ENCODE data around the gene HGS. TPM values are rescaled to one million over a fixed set of nuclear protein-coding genes. Genes with fewer than 3 reads are reported as not detected.

Gene HGS
- polyA plus RNA-seq, 1 donor from 2014 or later, result 81.1 TPM

DNA sequence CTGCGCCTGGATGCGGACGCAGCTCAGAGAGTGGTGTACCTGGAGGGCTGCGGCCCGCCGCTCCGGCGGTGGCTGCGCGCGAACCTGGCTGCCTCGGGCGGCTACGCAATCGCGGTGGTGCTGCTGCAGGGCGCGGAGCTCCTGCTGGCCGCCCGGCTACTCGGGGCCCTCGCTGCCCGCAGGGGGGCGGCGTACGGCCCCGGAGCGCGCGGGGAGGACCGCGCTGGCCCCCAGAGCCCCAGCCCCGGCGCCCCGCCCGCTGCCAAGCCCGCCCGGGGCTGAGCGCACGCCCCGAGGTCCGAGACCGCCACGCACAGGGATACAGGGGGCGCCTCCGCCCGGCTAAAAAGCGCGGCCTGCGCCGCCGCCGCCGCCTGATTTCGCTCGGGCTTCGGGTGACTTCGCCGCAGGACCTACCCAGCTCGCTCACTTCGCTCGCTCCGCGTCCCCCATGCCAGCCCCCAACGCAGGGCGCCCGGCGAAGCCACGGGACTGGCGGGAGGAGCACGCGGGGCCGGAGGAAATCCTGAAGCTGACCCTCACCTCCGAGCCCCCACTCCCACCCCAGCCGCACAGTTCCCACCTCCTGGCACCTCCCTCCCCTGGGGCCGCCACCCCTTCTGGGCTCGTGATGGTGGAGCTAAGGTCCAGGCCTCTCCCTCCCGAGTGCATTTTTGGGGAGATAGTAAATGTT is 35.7 kb upstream of the HGS start:
- no peaks in the 10 kb centered on the region for H3K36me3 ChIP-seq (ENCODE audit: insufficient read depth, low read length)
- no peak overlapping the region for H3K4me3 ChIP-seq (ENCODE audit: low read length)
- no peaks in the 10 kb centered on the region for H3K9me2 ChIP-seq (ENCODE audit: insufficient read depth, low read length)
- no peak overlapping the region for H2AFZ ChIP-seq (ENCODE audit: low read depth, low read length)
- TF ChIP-seq SMC3 (conservative IDR thresholded peaks at IDR 0.05; ENCODE audit: poor library complexity) (no peak), POLR2AphosphoS5 (IDR thresholded peaks at IDR 0.05) (no peak), RAD21 (conservative IDR thresholded peaks at IDR 0.05) (no peak), EP300 (conservative IDR thresholded peaks at IDR 0.05; ENCODE audit: poor library complexity, severe bottlenecking) (no peak), MXI1 (conservative IDR thresholded peaks at IDR 0.05; ENCODE audit: poor library complexity, severe bottlenecking) (no peak), TAF1 (IDR thresholded peaks at IDR 0.05; ENCODE audit: low read depth) (no peak), EZH2 (IDR thresholded peaks at IDR 0.05; ENCODE audit: borderline replicate concordance, insufficient read depth, low read length, poor library complexity, severe bottlenecking) (no peak)
- TF ChIP-seq, protein P1, sequence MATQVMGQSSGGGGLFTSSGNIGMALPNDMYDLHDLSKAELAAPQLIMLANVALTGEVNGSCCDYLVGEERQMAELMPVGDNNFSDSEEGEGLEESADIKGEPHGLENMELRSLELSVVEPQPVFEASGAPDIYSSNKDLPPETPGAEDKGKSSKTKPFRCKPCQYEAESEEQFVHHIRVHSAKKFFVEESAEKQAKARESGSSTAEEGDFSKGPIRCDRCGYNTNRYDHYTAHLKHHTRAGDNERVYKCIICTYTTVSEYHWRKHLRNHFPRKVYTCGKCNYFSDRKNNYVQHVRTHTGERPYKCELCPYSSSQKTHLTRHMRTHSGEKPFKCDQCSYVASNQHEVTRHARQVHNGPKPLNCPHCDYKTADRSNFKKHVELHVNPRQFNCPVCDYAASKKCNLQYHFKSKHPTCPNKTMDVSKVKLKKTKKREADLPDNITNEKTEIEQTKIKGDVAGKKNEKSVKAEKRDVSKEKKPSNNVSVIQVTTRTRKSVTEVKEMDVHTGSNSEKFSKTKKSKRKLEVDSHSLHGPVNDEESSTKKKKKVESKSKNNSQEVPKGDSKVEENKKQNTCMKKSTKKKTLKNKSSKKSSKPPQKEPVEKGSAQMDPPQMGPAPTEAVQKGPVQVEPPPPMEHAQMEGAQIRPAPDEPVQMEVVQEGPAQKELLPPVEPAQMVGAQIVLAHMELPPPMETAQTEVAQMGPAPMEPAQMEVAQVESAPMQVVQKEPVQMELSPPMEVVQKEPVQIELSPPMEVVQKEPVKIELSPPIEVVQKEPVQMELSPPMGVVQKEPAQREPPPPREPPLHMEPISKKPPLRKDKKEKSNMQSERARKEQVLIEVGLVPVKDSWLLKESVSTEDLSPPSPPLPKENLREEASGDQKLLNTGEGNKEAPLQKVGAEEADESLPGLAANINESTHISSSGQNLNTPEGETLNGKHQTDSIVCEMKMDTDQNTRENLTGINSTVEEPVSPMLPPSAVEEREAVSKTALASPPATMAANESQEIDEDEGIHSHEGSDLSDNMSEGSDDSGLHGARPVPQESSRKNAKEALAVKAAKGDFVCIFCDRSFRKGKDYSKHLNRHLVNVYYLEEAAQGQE (IDR thresholded peaks at IDR 0.05; ENCODE audit: borderline replicate concordance), result no peak
- TF ChIP-seq, protein P2, sequence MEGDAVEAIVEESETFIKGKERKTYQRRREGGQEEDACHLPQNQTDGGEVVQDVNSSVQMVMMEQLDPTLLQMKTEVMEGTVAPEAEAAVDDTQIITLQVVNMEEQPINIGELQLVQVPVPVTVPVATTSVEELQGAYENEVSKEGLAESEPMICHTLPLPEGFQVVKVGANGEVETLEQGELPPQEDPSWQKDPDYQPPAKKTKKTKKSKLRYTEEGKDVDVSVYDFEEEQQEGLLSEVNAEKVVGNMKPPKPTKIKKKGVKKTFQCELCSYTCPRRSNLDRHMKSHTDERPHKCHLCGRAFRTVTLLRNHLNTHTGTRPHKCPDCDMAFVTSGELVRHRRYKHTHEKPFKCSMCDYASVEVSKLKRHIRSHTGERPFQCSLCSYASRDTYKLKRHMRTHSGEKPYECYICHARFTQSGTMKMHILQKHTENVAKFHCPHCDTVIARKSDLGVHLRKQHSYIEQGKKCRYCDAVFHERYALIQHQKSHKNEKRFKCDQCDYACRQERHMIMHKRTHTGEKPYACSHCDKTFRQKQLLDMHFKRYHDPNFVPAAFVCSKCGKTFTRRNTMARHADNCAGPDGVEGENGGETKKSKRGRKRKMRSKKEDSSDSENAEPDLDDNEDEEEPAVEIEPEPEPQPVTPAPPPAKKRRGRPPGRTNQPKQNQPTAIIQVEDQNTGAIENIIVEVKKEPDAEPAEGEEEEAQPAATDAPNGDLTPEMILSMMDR (IDR thresholded peaks at IDR 0.05; ENCODE audit: poor library complexity, severe bottlenecking), result no peak
- no peak overlapping the region for H3K4me2 ChIP-seq (ENCODE audit: low read length)
- no peaks in the 10 kb centered on the region for H4K20me1 ChIP-seq (ENCODE audit: insufficient read depth)
- H3K9ac ChIP-seq (ENCODE audit: low read length), result no peak overlapping the region
- peaks cover 7% of the 10 kb centered on the region for H3K9me3 ChIP-seq (ENCODE audit: low read length)
- H3K27me3 ChIP-seq (ENCODE audit: insufficient read depth, low read depth, low read length), result peaks cover 11% of the 10 kb centered on the region
- no peaks in the 10 kb centered on the region for H3F3A ChIP-seq (ENCODE audit: insufficient read depth, low read length, poor library complexity, severe bottlenecking)
- H3K27ac ChIP-seq (ENCODE audit: low read length), result no peak overlapping the region
- H3K79me2 ChIP-seq (replicated peaks; ENCODE audit: insufficient read depth, low read length), result no peaks in the 10 kb centered on the region

DNA sequence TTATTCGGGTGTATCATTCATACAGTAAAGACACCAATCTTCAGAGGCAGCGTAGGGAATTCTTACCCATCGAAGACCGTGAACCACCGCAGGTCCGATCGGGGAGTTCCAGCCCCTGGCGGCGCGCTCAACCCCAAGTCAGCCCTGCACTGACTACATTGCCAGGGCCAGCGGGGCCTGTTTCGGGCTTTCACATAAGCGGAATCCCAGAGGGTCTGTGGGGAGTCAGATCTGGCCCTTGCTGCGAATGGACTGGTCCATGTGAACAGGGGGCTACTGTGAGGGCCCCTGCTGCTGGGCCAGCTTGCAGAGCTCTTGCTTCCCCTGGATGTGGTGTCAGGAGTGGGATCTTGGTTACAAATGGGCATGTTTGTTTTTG is 35.1 kb upstream of the HGS start:
- Histone ChIP-seq H3K27ac (ENCODE audit: low read length) (no peak overlapping the region), H3K36me3 (ENCODE audit: insufficient read depth, low read length) (no peaks in the 10 kb centered on the region), H3K9me2 (ENCODE audit: insufficient read depth, low read length) (no peaks in the 10 kb centered on the region), H3K4me3 (ENCODE audit: low read length) (no peak overlapping the region), H3K9ac (ENCODE audit: low read length) (no peak overlapping the region), H2AFZ (ENCODE audit: low read depth, low read length) (no peak overlapping the region), H3F3A (ENCODE audit: insufficient read depth, low read length, poor library complexity, severe bottlenecking) (no peaks in the 10 kb centered on the region), H3K27me3 (ENCODE audit: insufficient read depth, low read depth, low read length) (peaks cover 11% of the 10 kb centered on the region), H3K79me2 (replicated peaks; ENCODE audit: insufficient read depth, low read length) (no peaks in the 10 kb centered on the region), H3K4me2 (ENCODE audit: low read length) (no peak overlapping the region), H3K9me3 (ENCODE audit: low read length) (peaks cover 7% of the 10 kb centered on the region), H4K20me1 (ENCODE audit: insufficient read depth) (no peaks in the 10 kb centered on the region)
- TF ChIP-seq TAF1 (IDR thresholded peaks at IDR 0.05; ENCODE audit: low read depth), result no peak
- no peak for TF ChIP-seq RAD21 (conservative IDR thresholded peaks at IDR 0.05)
- TF ChIP-seq, protein P2 (IDR thresholded peaks at IDR 0.05; ENCODE audit: poor library complexity, severe bottlenecking), result no peak
- TF ChIP-seq, protein P1 (IDR thresholded peaks at IDR 0.05; ENCODE audit: borderline replicate concordance), result no peak
